CD4-positive, alpha-beta T cell treated with Interleukin-1 beta for 1 hour (primary cell): ENCODE data around the gene TEAD4.

Source experiments
- DNase-seq, 2 donors: peaks; one replicate each; pipeline ENCODE4 v3.0.0-alpha.2; 2020 to 2022

The TEAD4 gene

DNA sequence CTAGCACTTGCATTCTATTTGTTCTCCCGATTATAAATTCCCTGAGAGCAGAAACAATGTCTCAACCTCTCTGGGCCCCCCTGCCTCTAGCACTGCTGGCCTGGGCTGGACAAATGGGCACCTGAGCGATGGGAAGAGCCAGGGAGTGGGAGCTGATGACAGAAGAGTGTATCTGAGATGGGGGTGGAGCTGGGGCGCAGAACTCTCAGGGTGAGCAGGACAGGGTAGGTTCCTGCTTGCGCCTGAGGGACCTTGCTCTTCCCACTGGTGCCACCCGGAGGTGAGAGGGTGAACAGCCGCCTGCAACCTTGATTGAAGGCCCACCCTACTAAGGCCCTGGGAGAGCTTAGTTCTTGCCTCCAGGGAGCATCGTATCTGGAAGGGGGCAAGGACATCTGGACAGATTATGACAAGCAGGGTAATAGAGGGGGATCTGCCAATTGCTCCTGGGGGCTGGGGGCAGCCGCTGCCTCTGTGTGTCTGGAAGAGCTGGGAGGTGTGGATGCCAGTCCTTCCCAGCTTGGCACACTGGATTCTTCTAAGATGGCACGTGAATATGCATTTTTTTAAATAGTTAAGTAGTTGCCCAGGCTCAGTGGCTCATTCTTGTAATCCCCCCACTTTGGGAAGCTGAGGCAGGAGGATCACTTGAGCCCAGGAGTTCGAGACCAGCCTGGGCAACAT is 75.0 kb downstream of the TEAD4 start:
- DNase-seq = peak; percentile 13 to 14

DNA sequence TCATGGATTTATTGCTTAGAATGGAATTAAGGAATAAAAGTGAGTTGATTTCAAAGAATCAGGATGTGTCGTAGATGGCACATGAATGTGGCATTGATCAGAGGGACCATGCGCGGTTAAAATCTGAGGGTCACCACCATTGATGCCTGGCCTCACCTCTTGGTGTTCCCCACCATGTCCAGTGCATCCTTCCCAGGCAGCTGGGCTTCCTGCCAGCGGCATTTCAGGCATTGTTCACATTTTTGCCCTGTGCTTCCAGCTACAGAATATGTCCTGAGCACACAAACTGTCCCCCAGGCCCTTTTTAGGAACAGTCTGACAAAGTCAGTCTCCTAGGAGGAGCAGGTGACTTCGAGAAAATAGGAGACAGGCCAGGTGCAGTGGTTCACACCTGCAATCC is 76.0 kb downstream of the TEAD4 start:
- DNase-seq = no peak

DNA sequence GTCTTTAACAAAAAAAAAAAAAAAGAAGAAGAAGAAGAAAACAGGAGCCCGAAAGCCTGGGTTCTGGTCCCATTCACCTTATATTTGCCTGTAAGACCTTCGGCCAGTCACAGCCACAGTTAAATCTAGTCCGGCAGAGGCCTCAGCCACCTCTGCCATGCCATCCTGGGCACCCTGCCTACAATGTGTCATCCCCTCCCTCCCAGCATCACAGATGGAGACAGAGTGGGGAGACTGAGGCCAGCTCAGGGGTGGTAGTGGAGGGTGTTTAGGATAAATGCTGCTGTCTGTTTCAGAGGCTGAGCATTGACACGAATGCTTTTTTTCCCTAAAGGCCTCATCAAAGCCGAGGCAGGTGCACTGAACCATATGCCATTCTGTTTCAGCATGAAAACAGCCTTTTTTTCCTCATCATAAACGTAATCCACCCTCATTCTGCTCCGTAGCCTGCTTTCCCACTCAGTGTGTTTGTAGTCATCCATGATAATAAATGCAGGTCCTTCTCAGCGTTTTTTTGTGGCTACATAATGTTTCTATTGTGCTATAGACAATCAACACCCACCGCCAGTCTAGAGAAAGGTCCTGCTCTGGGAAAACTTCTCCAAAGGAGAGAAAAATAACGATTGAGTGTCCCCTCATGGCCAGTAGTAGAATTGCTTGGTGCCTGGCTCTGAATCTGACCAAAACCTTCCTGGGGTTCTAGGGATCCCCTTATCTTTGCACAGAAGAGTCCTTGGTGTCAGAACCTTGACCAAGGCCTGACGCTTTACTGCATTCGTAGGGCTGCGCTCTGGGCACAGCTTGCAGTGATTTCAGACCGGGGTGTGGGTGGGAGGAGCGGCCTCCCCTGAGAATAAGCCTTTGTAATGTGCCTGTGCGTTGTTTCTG is 76.9 kb downstream of the TEAD4 start:
- DNase-seq = no peak

DNA sequence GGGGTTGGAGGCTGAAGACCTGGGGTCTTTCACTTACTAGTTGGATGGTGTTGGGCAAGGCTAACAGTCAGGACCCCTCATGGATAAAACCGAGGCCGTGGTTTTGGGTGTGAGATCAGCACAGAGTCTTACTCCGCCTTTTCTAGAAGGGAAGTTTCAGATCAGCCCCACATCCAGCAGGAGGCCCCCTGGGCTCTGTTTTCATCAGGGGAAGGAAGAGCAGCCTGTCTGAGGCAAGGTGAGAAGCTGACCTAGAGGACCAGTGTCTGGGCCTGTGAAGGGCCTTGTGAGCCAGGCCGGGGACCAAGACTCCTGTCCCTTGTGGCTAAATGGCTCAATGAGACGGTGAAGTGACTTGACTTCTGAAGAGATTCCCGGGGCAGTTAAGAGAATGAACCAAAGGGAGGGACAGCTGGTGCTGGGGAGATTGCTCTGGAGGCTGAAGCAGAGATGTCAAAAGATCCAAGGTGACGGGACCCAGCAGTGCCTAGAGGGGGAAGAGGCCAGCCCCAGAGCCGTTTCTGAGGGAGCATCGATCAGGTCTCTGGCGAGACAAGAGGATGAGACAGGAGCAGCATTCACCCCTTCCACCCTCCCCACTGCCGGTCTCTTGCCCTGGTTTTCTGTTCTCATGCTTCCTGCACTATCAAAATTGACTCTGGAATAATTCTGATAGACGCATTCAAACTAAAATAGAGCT is 77.9 kb downstream of the TEAD4 start:
- no peak for DNase-seq

DNA sequence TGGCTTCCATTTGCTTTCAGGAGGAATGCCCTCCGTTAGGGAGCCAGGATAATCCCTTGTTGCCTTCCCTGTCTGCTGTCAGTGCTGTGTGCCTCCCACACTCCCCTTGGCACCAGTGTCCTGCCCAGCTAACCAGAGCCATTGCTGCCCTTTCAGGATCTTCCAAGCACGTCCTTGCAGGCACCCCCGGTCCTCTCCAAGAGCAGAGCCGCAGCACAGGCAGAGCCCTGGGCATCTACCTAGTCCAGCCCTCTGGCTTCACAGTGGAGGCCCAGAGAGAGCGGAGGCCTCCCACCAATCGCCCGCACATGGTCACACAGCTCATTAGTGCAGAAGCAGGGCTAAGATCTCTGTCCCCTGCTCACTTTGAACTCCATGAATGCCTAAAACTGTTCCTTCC is 79.0 kb downstream of the TEAD4 start:
- DNase-seq = no peak

DNA sequence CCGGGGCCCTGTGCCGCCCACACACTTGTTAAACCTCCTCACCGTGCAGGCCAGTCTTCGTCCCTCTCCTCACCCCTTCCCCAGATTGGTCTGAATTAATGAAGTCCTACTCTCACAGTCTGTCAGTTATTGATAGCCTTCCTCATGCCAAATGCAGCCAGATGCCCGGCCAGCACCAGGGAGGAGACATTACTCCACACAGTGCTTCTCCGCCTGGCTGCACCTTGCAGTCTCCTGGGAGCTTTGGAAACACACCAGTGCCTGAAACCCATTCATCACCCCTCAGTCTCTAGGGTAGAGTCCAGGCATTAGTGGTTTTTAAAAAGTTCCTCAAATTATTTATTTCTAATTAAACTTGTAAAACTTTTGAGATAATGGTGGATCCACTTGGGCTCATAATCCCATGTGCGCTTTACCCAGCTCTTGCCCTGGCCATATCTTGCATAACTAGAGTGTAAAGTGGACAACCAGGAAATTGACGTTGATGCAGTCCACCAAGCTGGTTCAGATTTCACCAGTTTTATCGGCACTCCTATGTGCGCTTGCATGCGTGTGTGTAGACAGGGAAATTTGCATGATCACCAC is 79.8 kb downstream of the TEAD4 start:
- DNase-seq = no peak

DNA sequence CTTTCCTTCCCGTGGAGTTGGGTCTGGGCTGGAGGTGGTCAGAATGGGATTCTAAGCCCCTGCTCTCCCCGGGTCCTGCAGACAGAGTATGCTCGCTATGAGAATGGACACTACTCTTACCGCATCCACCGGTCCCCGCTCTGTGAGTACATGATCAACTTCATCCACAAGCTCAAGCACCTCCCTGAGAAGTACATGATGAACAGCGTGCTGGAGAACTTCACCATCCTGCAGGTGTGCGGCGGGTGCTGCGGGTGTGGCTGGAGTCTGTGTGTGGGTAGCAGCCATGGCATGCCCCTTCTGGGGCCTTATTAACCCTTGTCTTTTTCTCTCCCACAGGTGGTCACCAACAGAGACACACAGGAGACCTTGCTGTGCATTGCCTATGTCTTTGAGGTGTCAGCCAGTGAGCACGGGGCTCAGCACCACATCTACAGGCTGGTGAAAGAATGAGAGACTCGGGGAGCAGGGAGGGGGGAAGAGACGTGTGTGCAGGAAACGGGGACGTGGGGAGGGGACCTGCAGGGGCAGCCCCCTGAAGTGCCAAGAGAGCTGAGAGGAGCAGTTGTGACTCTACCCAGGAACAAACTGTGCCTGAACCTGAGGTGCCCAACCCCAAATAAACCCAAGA is 80.9 kb downstream of the TEAD4 start:
- no peak for DNase-seq

DNA sequence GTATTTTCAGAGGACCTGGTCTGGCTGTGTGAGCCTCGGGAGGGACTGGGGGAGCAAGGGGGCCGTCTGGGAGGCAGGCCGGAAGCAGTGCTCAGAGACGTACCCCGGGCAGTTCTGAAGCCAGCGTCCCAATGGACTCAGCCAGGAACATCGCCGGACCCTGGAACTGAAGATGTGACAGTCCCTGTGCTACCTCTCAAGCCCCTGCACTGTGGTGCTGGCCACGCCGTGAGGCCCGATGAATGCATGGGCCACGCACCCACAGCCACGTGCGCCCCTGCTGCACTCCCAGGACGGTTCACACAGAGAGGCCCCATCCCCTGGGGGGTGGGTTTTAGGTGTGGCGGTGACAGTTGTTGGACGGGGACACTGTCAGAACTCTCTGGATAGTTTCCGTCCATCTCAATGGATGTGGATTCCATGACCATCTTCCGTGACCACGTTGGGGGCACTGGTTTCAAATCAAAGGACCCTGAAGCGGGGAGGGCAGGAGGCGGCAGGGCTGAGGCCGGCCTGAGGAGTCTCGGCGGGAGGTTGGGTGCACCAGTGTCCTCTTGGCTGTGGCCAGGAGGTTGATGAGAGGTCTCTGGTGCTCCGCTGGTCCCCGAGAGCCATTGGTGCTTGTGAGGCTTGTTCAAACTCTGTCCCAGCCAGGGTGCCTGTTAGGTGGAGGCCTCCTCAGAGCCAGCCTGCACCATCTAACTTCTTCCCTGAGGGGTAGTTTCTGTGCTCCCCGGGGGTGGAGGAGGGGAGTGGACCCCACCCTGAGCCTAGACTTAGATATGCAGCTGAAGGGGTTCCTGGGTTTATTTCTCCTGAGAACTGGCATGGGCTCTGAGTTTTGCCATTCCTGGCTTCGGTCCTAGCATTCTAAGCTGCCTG is 81.7 kb downstream of the TEAD4 start:
- DNase-seq = no peak

DNA sequence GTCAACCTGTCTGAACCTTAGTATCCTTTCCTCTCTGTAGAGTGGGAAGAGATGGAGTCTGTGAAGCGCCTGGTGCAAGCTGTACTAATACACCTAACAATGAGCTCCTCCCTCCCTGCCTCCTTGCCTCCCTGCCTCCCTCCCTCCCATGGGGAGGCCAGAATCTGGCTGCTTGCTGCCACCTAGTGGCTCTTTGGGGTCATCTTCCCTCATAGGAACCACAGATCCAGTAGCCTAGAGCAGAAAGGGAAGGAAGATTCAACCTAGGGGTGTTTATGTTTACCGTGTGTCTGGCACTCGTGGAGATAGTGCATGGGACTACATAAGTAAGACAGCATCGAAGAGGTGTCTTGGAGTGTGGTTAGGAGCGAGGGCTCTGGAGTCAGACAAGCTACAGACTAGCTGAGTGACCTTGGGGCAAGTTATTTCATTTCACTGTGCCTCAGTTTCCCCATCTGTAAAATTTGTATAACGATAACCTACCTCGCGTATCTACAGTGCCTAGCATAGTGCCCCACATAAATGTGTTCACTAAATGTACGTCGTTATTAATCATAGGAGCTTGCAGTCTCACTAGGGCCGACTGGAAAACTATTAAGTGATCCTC is 82.5 kb downstream of the TEAD4 start:
- peak; percentile 46 to 56 for DNase-seq

DNA sequence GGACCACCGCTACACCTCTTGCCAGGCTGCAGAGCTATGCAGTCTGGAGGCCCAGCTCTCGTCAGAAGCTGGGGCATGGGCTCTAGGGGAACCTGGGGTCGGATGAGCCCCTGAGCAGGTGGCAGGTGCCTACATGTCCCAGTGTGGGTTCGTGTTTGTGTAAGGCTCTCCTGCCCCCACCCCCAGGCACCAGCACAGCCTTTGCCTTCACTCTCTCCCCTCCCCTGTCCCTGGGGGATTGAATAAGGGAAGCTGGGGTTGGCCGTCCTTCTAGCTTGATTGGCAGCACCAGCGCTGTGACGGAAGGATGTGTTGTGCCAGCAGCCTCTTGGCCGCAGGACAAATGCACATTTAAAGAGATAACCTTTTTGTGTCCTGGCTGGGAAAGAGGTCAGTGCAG is 83.2 kb downstream of the TEAD4 start:
- peak in 1 of 2 donors; percentile 72 for DNase-seq

DNA sequence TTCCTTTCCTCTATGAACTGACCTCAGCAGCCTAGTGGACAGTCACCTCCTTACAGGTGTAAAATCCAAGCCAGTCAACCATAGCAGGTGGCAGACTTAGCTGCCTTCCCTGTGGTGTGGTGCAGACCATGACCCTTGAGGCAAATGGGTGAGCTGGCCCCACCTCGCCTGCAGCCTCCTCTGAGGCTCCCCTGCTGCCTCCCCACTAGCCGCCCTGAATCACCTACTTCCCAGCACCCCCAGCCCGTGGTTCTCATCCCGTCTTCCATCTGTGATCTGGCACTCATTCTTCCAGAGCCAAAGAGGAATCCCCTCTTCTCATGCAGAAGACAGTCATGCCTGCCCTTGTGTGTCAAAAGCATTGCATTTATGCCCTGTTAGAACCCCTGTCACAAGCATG is 83.6 kb downstream of the TEAD4 start:
- DNase-seq = no peak

DNA sequence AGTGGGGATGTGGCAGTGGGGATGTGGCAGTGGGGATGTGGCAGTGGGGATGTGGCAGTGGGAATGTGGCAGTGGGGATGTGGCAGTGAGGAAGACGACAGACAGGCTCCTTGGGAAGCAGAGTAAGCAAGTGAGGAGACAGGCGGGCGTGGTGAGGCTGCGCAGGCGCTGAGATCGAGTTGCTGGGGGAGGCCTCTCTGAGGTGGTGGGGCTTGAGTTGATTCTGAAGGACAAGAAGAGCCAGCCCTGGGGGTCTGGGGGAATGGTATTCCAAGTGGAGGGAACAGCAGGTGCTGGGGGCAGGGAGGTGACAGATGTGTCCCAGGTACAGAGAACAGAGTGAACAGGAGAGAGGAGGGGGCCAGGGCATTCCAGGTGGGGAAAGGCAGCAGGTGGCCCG is 84.2 kb downstream of the TEAD4 start:
- DNase-seq = no peak

DNA sequence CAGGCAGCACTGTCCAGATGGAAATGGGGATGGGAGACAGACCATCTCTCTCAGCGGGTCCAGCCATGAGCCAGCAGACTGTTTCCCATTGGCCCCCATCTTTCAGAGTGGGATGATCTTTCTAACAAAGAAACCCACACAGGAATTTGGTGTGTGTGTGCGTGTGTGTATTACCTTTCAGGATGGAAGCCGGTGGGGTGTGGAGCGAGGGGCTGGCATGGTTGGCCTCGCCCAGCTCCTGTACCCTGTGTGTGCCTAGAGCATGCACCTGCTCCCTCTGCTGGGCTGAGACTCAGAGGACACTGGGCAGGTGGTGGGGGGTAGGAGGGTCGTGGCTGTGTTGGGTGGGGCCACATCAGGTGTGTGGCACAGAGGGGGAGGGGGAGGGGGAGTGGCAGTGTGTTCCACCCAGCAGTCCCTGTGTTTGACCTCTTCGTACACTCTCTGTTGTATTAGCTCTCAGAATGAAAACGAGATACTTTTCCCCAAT is 85.0 kb downstream of the TEAD4 start:
- no peak for DNase-seq

DNA sequence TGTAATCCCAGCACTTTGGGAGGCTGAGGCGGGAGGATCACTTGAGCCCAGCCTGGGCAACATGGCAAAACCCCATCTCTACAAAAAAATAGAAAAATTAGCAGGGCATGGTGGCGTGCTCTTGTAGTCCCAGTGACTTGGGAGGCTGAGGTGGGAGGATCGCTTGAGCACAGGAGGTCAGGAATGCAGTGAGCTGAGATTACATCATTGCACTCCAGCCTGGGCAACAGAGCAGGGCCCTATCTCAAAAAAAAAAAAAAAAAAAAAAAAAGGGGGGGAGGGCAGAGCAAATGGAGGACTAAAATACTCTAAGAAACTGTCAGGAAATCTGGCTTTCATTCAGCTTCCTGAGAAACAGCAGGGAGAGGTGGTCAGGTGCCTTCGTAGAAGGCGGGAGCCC is 86.3 kb downstream of the TEAD4 start:
- no peak for DNase-seq

DNA sequence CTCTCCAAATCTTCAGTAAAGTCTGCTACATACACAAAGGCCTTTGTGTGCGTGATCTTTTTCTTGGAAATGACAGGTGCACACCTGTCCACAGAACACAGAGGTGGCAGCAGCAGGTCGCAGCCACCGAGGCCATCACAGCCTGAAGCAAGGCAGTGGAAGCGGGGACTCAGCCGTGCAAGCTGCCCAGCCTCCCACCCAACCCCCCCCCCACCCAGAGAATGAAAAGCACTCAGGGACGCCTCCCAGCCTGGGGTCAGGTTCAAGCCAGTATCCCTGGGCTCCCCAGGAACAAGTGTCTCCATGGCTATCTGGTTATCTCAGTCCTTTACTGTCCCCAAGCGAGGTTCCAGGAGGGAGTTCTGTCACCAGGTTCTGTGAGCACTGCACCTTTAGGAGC is 86.8 kb downstream of the TEAD4 start:
- DNase-seq = no peak

DNA sequence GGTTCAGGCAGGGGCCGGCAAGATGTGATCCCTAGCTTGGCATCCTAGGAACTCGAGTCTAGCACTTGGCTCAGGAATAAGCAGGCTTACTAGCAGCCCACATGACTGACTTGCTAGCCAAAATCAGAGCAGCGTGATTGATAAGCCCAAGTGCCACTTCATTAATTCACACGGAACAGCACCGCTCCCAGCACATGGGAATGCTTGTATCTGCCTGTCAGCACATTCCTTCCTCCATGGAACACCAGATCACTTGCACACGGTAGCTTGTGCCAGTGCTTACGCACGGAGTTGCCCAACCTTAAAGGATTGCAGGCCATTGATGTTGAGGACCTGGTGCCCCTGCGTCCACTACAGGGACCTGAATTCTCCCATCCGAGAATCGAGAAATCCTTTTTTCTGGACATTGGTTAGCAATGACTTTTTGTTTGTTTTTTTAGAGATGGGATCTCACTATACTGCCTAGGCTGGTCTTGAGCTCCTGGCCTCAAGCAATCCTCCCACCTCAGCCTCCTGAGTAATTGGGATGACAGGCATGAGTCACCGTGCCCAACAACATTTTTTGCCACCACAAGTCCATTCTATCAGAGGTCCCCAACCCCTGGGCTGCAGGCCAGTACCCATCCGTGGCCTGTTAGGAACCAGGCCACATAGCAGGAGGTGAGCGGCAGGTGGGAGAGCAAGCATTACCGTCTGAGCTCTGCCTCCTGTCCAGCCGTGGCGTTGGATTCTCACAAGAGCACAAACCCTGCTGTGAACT is 87.4 kb downstream of the TEAD4 start:
- DNase-seq = no peak

DNA sequence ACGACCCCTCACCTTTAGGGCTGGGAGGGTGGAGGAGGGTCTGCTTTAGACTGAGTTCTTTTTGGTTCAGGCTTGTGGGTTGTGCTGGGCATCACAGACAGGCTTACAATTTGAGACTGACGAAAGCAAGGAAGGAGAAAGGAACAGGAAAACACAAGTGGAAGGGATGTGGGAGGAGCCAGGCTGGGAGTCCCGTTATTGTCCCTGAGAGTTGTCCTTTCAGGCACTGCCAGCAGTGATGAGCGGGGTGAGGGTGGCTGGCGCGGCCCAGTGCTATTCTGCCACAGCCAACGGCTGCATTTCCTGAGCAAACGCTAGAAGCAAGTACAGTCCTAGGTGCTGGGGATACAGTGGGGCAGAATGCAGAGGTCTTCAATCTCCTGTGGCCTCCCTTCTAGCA is 88.8 kb downstream of the TEAD4 start:
- no peak for DNase-seq

DNA sequence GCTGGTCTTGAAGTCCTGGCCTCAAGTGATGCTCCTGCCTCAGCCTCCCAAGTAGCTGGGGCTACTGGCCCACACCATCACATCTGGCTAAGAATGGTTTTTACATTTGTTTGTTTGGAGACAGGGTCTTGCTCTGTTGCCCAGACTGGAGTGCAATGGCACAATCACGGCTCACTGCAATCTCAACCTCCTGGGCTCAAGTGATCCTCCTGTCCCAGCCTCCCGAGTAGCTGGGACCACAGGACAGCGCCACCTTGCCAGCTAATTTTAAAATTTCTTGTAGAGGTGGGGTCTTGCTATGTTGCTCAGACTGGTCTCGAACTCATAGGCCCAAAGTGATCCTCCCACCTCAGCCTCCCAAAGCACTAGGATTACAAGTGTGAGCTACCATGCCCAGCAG is 89.3 kb downstream of the TEAD4 start:
- DNase-seq = no peak

DNA sequence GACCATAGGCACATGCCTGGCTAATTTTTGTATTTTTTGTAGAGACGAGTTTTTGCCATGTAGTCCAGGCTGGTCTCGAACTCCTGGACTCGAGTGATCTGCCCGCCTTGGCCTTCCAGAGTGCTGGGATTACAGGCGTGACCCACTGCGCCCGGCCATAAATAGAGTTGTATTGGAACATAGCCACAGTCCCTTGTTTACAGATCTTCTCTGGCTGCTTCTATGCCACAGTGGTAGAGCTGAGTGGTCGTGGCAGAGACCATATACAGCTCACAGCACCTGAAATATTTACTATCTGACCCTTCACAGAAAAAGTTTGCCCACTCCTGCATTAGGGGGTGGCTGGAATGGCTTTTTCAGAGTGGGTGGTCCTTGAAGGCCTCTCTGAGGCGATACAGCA is 90.0 kb downstream of the TEAD4 start:
- no peak for DNase-seq

DNA sequence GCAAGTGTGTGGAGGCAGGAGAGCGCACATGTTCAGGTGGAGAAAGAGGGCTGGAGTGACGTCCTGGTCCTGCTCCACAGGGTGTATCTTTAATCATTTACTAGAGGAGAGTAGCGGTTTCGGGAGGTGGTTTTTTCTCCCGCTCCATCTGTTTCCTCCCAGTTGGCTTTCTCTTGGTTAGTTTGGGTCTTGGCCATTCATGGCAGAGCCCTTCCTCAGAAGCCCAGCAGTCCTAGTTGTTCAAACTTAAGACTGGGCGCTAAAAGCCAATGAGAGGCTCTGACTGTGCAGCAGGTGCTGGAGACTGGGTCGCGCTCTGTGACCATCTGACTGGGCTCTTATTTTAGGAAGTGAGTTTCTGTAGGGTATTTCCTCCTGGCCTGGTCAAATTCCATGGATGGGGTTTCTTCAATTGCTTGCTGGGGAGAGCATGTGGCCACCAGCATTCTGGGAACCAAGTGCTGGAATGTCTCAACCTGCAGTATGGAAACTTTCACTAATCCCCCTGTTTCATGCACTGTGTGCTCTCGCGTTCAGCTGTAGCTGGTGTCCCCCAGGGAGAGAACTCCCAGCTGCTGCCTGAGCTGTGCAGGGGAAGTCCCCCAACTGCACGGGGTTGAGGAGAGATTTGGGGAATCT is 90.5 kb downstream of the TEAD4 start:
- no peak for DNase-seq
